ENCODE data around the gene CDH11.

GRCh38 chr16:64983963-64984362, 137.9 kb downstream of the CDH11 start:
- TF ChIP-seq CTCF (conservative IDR thresholded peaks at IDR 0.05; ENCODE audit: low read length) (peak; percentile 83), EZH2phosphoT487 (IDR thresholded peaks at IDR 0.05; ENCODE audit: borderline replicate concordance, low read depth, low read length) (no peak)

Data from OCI-LY7 (cell line).